Panc1 (cell line): ENCODE results near the gene FARS2. TPM values are rescaled to one million over a fixed set of nuclear protein-coding genes. Genes with fewer than 3 reads are reported as not detected.

Experiments used
- ATAC-seq: fragments of 200-7000 bp; cut with Tn5 transposase; 2 replicates; pipeline ENCODE4 v1.9.1; 2020; ENCODE audit warnings: mild to moderate bottlenecking, moderate library complexity
- BruUV-seq: library from RNA; stranded (reverse); fragments of 400-500 nt; replicated peaks from 2 replicates; lab custom pipeline; 2021; lab: Mats Ljungman, UMichigan
- CTCF ChIA-PET: fragments of 300-600 bp; sonication (Branson Sonifier 250); formaldehyde crosslinking; loops from one replicate; lab custom pipeline; 2022; ENCODE audit warnings: antibody characterized with exemption; lab: Charles Lee
- POLR2A ChIA-PET: fragments of 300-600 bp; sonication (Branson Sonifier 250); formaldehyde crosslinking; loops from one replicate; lab custom pipeline; 2022; ENCODE audit warnings: antibody characterized with exemption; lab: Charles Lee
- DNase-seq: peaks from one replicate; pipeline ENCODE4 v3.0.0-alpha.2; 2010; ENCODE audit warnings: low read depth, low spot score
- H3K27ac ChIP-seq: 2 replicates; pipeline ENCODE4 v1.5.1; 2011; ENCODE audit warnings: mild to moderate bottlenecking, low read length, inconsistent platforms
- H3K27me3 ChIP-seq: fragments of 200-500 bp; sonication (Bioruptor generic); 2 replicates; pipeline ENCODE4 v1.6.0; 2014; ENCODE audit warnings: low read length, inconsistent platforms; ENCODE audit not compliant: control insufficient read depth, insufficient read depth
- H3K36me3 ChIP-seq: fragments of 200-500 bp; sonication (Bioruptor generic); 2 replicates; pipeline ENCODE4 v1.5.1; 2014; ENCODE audit warnings: inconsistent platforms, mild to moderate bottlenecking, low read length, moderate library complexity; ENCODE audit not compliant: control insufficient read depth, insufficient read depth
- H3K4me1 ChIP-seq: 2 replicates; pipeline ENCODE4 v1.5.1; 2011; ENCODE audit warnings: inconsistent platforms, mild to moderate bottlenecking, low read length, moderate library complexity; ENCODE audit not compliant: control insufficient read depth, insufficient read depth
- H3K4me3 ChIP-seq, 2 experiments: 2 replicates each; pipeline ENCODE4 v1.5.1; 2011 to 2012; ENCODE audit warnings: low read depth in 2 of 2, low read length in 2 of 2, mild to moderate bottlenecking in 2 of 2, inconsistent platforms in 1 of 2, moderate library complexity in 1 of 2
- H3K9me3 ChIP-seq: fragments of 200-500 bp; sonication (Bioruptor generic); 2 replicates; pipeline ENCODE4 v1.5.1; 2014; ENCODE audit warnings: low read depth, mild to moderate bottlenecking, inconsistent platforms, low read length, moderate library complexity; ENCODE audit not compliant: control insufficient read depth, insufficient read depth
- POLR2AphosphoS5 ChIP-seq: IDR thresholded peaks from 2 replicates; pipeline ENCODE4 v1.6.1; 2012; ENCODE audit warnings: mild to moderate bottlenecking, low read depth, low read length, moderate library complexity
- SIN3A ChIP-seq: IDR thresholded peaks from 2 replicates; pipeline ENCODE4 v1.6.1; 2012; ENCODE audit warnings: low read depth, mild to moderate bottlenecking, low read length, moderate library complexity, borderline replicate concordance; ENCODE audit not compliant: insufficient read depth
- TCF7L2 ChIP-seq: IDR thresholded peaks from 2 replicates; pipeline ENCODE4 v1.6.1; 2011; ENCODE audit warnings: mild to moderate bottlenecking, low read depth, low read length, inconsistent platforms
- in situ Hi-C: cut with HindIII; loops from 2 replicates; pipeline ENCODE4 v1.10.0; 2016; ENCODE audit warnings: low sequenced_read_pairs, low pct_unique_long_range_greater_than_20kb
- intact Hi-C: fragments of 100-400 bp; cut with micrococcal nuclease; formaldehyde crosslinking; loops from one replicate; pipeline ENCODE4 v1.10.0; 2022; ENCODE audit not compliant: unreplicated experiment
- total RNA-seq: library from RNA; stranded (reverse); gene quantifications from one replicate; pipeline ENCODE4 v1.2.1, GENCODE V29; 2021; ENCODE audit not compliant: unreplicated experiment
- TF ChIP-seq, protein P1 (sequence below), 2 experiments: IDR thresholded peaks; 2 replicates each; pipeline ENCODE4 v1.6.1; 2011 to 2012; ENCODE audit warnings: low read depth in 2 of 2, control low read depth in 1 of 2, low read length in 1 of 2, mild to moderate bottlenecking in 1 of 2, moderate library complexity in 1 of 2; ENCODE audit not compliant: insufficient read depth in 1 of 2
- TF ChIP-seq, protein P2 (sequence below): fragments of 450-650 bp; IDR thresholded peaks from 2 replicates; pipeline ENCODE4 v1.5.1; 2017; ENCODE audit warnings: mild to moderate bottlenecking

The FARS2 gene
- total RNA-seq, 1 experiment from 2014 or later: 12.8 TPM

- no TSS peak for BruUV-seq
- no peaks in the 10 kb centered on the region for H3K36me3 ChIP-seq
- H3K4me1 ChIP-seq: no peaks in the 10 kb centered on the region
- CTCF ChIA-PET: no interaction called here
- no peak overlapping the region for H3K4me3 ChIP-seq
- POLR2A ChIA-PET: no interaction called here
- no peak for DNase-seq
- TF ChIP-seq SIN3A: no peak
- TF ChIP-seq, protein P1, sequence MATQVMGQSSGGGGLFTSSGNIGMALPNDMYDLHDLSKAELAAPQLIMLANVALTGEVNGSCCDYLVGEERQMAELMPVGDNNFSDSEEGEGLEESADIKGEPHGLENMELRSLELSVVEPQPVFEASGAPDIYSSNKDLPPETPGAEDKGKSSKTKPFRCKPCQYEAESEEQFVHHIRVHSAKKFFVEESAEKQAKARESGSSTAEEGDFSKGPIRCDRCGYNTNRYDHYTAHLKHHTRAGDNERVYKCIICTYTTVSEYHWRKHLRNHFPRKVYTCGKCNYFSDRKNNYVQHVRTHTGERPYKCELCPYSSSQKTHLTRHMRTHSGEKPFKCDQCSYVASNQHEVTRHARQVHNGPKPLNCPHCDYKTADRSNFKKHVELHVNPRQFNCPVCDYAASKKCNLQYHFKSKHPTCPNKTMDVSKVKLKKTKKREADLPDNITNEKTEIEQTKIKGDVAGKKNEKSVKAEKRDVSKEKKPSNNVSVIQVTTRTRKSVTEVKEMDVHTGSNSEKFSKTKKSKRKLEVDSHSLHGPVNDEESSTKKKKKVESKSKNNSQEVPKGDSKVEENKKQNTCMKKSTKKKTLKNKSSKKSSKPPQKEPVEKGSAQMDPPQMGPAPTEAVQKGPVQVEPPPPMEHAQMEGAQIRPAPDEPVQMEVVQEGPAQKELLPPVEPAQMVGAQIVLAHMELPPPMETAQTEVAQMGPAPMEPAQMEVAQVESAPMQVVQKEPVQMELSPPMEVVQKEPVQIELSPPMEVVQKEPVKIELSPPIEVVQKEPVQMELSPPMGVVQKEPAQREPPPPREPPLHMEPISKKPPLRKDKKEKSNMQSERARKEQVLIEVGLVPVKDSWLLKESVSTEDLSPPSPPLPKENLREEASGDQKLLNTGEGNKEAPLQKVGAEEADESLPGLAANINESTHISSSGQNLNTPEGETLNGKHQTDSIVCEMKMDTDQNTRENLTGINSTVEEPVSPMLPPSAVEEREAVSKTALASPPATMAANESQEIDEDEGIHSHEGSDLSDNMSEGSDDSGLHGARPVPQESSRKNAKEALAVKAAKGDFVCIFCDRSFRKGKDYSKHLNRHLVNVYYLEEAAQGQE (IDR thresholded peaks at IDR 0.05; ENCODE audit: insufficient read depth in 1 of 2, low read depth in 2 of 2, low read length in 1 of 2): no peak
- no peak for TF ChIP-seq TCF7L2
- no peak for TF ChIP-seq POLR2AphosphoS5
- TF ChIP-seq, protein P2, sequence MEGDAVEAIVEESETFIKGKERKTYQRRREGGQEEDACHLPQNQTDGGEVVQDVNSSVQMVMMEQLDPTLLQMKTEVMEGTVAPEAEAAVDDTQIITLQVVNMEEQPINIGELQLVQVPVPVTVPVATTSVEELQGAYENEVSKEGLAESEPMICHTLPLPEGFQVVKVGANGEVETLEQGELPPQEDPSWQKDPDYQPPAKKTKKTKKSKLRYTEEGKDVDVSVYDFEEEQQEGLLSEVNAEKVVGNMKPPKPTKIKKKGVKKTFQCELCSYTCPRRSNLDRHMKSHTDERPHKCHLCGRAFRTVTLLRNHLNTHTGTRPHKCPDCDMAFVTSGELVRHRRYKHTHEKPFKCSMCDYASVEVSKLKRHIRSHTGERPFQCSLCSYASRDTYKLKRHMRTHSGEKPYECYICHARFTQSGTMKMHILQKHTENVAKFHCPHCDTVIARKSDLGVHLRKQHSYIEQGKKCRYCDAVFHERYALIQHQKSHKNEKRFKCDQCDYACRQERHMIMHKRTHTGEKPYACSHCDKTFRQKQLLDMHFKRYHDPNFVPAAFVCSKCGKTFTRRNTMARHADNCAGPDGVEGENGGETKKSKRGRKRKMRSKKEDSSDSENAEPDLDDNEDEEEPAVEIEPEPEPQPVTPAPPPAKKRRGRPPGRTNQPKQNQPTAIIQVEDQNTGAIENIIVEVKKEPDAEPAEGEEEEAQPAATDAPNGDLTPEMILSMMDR: no peak
- H3K27ac ChIP-seq: no peak overlapping the region
- intact Hi-C loops (no loop called here), in situ Hi-C loops (no loop called here)
- no peaks in the 10 kb centered on the region for H3K27me3 ChIP-seq
- no peak for ATAC-seq
- 0 out of 2 replicates have a peak, but pooled peaks cover 4% of the 10 kb centered on the region for H3K9me3 ChIP-seq
Measured at GRCh38 chr6:5462856-5463255, 201.5 kb downstream of the FARS2 start.

- H3K9me3 ChIP-seq: 0 out of 2 replicates have a peak, but pooled peaks cover 4% of the 10 kb centered on the region
- no peak overlapping the region for H3K27ac ChIP-seq
- ATAC-seq (no peak), DNase-seq (no peak)
- TF ChIP-seq TCF7L2 (no peak), SIN3A (no peak), POLR2AphosphoS5 (no peak)
- TF ChIP-seq, protein P2: no peak
- TF ChIP-seq, protein P1 (IDR thresholded peaks at IDR 0.05; ENCODE audit: insufficient read depth in 1 of 2, low read depth in 2 of 2, low read length in 1 of 2): no peak
- intact Hi-C loops (no loop called here), in situ Hi-C loops (no loop called here)
- BruUV-seq: no TSS peak
- no peaks in the 10 kb centered on the region for H3K4me1 ChIP-seq
- H3K27me3 ChIP-seq: no peaks in the 10 kb centered on the region
- no peak overlapping the region for H3K4me3 ChIP-seq
- CTCF ChIA-PET: no interaction called here
- H3K36me3 ChIP-seq: no peaks in the 10 kb centered on the region
- POLR2A ChIA-PET: no interaction called here
Measured at GRCh38 chr6:5463690-5464089, 202.4 kb downstream of the FARS2 start.
